GM13976 (cell line): ENCODE measurements around the gene NLGN4X.
A peak's percentile ranks its signal among the peaks of the same experiment; 100 is the strongest.

Experiments used
- DNase-seq: peaks from one replicate; pipeline ENCODE4 v3.0.0; 2012; ENCODE audit warnings: low spot score
- in situ Hi-C: fragments of 300-500 bp; cut with MboI; formaldehyde crosslinking; loops from one replicate; pipeline ENCODE4 v1.12.0; 2022; ENCODE audit warnings: low sequenced_read_pairs, mixed read lengths, inconsistent platforms; ENCODE audit not compliant: unreplicated experiment
- TF ChIP-seq, protein P1 (sequence below): IDR thresholded peaks from 2 replicates; pipeline ENCODE4 v1.5.1; 2012; ENCODE audit warnings: borderline replicate concordance, mild to moderate bottlenecking; ENCODE audit not compliant: insufficient read depth; ENCODE audit errors: extremely low read depth, missing control alignments, control extremely low read depth

Gene NLGN4X

GRCh38 chrX:6203462-6204215, 25.0 kb downstream of the NLGN4X start:
- DNase-seq = no peak
- in situ Hi-C loops = no loop called here
- TF ChIP-seq, protein P1, sequence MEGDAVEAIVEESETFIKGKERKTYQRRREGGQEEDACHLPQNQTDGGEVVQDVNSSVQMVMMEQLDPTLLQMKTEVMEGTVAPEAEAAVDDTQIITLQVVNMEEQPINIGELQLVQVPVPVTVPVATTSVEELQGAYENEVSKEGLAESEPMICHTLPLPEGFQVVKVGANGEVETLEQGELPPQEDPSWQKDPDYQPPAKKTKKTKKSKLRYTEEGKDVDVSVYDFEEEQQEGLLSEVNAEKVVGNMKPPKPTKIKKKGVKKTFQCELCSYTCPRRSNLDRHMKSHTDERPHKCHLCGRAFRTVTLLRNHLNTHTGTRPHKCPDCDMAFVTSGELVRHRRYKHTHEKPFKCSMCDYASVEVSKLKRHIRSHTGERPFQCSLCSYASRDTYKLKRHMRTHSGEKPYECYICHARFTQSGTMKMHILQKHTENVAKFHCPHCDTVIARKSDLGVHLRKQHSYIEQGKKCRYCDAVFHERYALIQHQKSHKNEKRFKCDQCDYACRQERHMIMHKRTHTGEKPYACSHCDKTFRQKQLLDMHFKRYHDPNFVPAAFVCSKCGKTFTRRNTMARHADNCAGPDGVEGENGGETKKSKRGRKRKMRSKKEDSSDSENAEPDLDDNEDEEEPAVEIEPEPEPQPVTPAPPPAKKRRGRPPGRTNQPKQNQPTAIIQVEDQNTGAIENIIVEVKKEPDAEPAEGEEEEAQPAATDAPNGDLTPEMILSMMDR = no peak

DNA sequence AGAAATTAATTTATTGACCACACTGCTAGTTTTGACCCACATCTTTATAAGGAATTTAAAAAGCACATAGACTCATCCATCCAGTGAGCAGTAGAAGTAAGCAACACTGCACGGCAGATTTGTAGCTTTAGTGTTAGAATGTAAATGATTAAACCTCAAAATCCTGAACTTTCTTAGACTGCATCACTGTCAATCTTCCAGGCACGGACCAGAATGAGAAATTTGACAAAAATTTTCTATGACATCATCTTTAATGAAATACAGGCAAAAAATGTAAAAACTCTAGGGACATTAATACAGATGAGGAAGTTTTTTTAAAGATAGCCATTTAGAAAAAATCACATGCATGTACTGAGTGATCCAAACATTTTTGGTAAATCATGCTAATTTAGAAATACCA, 29.2 kb downstream of the NLGN4X start:
- no peak for DNase-seq
- TF ChIP-seq, protein P1 = no peak
- in situ Hi-C loops = no loop called here

DNA sequence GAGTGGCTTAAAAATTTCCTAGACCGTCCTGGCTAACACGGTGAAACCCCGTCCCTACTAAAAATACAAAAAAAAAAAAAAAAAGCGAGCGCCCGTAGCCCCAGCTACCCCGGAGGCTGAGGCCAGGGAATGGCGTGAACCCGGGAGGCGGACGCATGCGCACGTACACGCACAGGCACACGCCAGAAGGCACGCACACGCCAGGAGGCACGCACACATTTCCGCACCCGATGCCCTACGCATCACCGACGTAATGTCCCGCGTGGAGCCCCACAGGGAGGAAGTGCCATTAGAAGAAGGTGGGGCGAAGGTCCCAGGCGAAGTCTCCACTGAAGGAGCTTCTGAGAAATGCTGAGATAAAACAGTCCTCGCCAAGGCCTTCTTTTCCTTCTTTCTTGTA, 41.4 kb downstream of the NLGN4X start:
- TF ChIP-seq, protein P1 = no peak
- DNase-seq = no peak
- in situ Hi-C loops = no loop called here

GRCh38 chrX:6184900-6185515, 43.7 kb downstream of the NLGN4X start:
- DNase-seq = peak; percentile 40
- in situ Hi-C loops = no loop called here

GRCh38 chrX:6175914-6176313, 52.8 kb downstream of the NLGN4X start:
- in situ Hi-C loops = no loop called here
- no peak for DNase-seq
- TF ChIP-seq, protein P1 = no peak

More at GRCh38 chrX:6184900-6185515, 43.7 kb downstream of the NLGN4X start:
- TF ChIP-seq, protein P1 = no peak

DNA sequence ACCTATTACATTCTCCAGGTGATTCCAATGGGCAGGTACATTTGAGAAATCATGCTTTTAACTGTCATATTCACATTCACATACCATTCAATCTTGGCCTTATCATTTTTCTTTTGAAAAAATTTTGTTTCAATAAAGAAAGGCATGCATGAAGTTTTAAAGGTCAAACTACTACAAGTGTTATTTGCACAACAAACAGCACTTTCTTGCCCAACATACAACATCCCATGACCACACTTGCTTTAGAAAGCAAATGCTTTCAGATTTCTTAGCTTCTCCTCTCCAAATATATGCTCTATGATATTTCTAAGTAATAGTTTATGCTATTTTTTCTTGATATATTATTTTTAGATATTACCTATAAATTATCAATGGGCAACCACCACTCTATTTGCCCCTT, 58.2 kb downstream of the NLGN4X start:
- TF ChIP-seq, protein P1 = no peak
- in situ Hi-C loops = no loop called here
- DNase-seq = no peak
